K562 (cell line): Measurements from ENCODE around the gene SLC26A5. TPM values are rescaled to one million over a fixed set of nuclear protein-coding genes. Genes with fewer than 3 reads are reported as not detected.

ENCODE experiments used
- ATAC-seq: fragments of 200-7000 bp; cut with Tn5 transposase; 3 replicates; pipeline ENCODE4 v1.9.1; 2020; ENCODE audit warnings: moderate library complexity
- BruUV-seq: library from RNA; stranded (reverse); fragments of 400-500 nt; replicated peaks from 2 replicates; lab custom pipeline; 2021; lab: Mats Ljungman, UMichigan
- CTCF ChIA-PET: fragments of 300-600 bp; formaldehyde crosslinking; extraction: SDS; loops from one replicate; lab custom pipeline; 2021; ENCODE audit warnings: low intra/inter-chr PET ratio; lab: Yijun Ruan, JAX
- POLR2A ChIA-PET: fragments of 300-600, 350-650 bp; sonication (Branson Sonifier 250); formaldehyde crosslinking; extraction: SDS; loops from one replicate; lab custom pipeline; 2021; ENCODE audit warnings: antibody characterized with exemption, inconsistent platforms; lab: Yijun Ruan, JAX
- DNase-seq, 4 experiments: peaks; one replicate each; pipeline versions ENCODE4 v3.0.0 to v3.0.0-alpha.2; 2011 to 2018; ENCODE audit warnings: low spot score in 3 of 4, mixed read lengths in 3 of 4; ENCODE audit errors: extremely low read depth in 1 of 4
- FAIRE-seq: peaks from 2 replicates; lab custom pipeline; 2011; peaks lifted over from hg19 to GRCh38; lab: Jason Lieb, UNC
- H2AFZ ChIP-seq: 2 replicates; pipeline ENCODE4 v1.6.0; 2011; ENCODE audit warnings: low read depth, low read length, control low read depth, inconsistent platforms
- H3K27ac ChIP-seq: fragments of 200-600 bp; 3 replicates; pipeline ENCODE4 v1.8.0; 2011; ENCODE audit warnings: low read depth, mild to moderate bottlenecking, control low read depth, inconsistent platforms, low read length, moderate library complexity, mixed read lengths; ENCODE audit errors: extremely low read depth
- H3K27me3 ChIP-seq, 2 experiments: fragments of 300-600 bp in 1 of 2; 2 replicates in 1 of 2; 3 replicates in 1 of 2; pipeline versions ENCODE4 v1.6.0 to v1.8.0; 2011; ENCODE audit warnings: inconsistent platforms in 2 of 2, low read length in 2 of 2, mild to moderate bottlenecking in 1 of 2, mixed read lengths in 1 of 2, moderate library complexity in 1 of 2; ENCODE audit not compliant: control insufficient read depth in 2 of 2, insufficient read depth in 2 of 2
- H3K36me3 ChIP-seq: fragments of 300-600 bp; 3 replicates; pipeline ENCODE4 v1.8.0; 2011; ENCODE audit warnings: mild to moderate bottlenecking, low read length, inconsistent platforms; ENCODE audit not compliant: control insufficient read depth, insufficient read depth
- H3K4me1 ChIP-seq, 2 experiments: fragments of 200-600 bp in 1 of 2; replicated peaks in 1 of 2; 2 replicates in 1 of 2; 3 replicates in 1 of 2; pipeline versions ENCODE4 v1.5.1 to v1.8.0; 2011; ENCODE audit warnings: inconsistent platforms in 2 of 2, low read length in 2 of 2, mild to moderate bottlenecking in 1 of 2, mixed read lengths in 1 of 2, moderate library complexity in 1 of 2; ENCODE audit not compliant: control insufficient read depth in 2 of 2, insufficient read depth in 2 of 2
- H3K4me2 ChIP-seq: 2 replicates; pipeline ENCODE4 v1.6.1; 2011; ENCODE audit warnings: low read length, control low read depth, inconsistent platforms, mixed read lengths; ENCODE audit not compliant: insufficient read depth
- H3K4me3 ChIP-seq: fragments of 200-600 bp; sonication (generic), shearing (Covaris generic); 2 replicates; pipeline ENCODE4 v1.5.1; 2016; ENCODE audit warnings: control low read depth, inconsistent platforms
- H3K79me2 ChIP-seq: fragments of 200-600 bp; 3 replicates; pipeline ENCODE4 v1.8.0; 2011; ENCODE audit warnings: low read length, inconsistent platforms; ENCODE audit not compliant: control insufficient read depth, insufficient read depth
- H3K9ac ChIP-seq, 2 experiments: 2 replicates each; pipeline versions ENCODE4 v1.6.0 to v1.6.1; 2011; ENCODE audit warnings: low read depth in 2 of 2, low read length in 2 of 2, control low read depth in 1 of 2, inconsistent platforms in 1 of 2, mild to moderate bottlenecking in 1 of 2, mixed read lengths in 1 of 2; ENCODE audit not compliant: insufficient read depth in 1 of 2
- H3K9me1 ChIP-seq: one replicate; pipeline ENCODE4 v1.6.0; 2011; ENCODE audit warnings: inconsistent platforms, mild to moderate bottlenecking, low read length, moderate library complexity; ENCODE audit not compliant: control insufficient read depth, insufficient read depth
- H3K9me3 ChIP-seq: replicated peaks from 2 replicates; pipeline ENCODE4 v1.5.1; 2011; ENCODE audit warnings: low read depth, low read length, inconsistent platforms; ENCODE audit not compliant: control insufficient read depth, insufficient read depth
- H4K20me1 ChIP-seq: replicated peaks from 2 replicates; pipeline ENCODE4 v1.6.1; 2011; ENCODE audit warnings: low read length, inconsistent platforms, mixed read lengths; ENCODE audit not compliant: control insufficient read depth, insufficient read depth
- ATF3 ChIP-seq, 2 experiments: fragments of 450-650 bp in 1 of 2; sonication (generic) in 1 of 2; formaldehyde crosslinking in 1 of 2; IDR thresholded peaks in 1 of 2; conservative IDR thresholded peaks in 1 of 2; 2 replicates each; pipeline versions ENCODE4 v1.6.1 to v1.8.1; 2016 to 2023; ENCODE audit warnings: mild to moderate bottlenecking in 2 of 2, moderate library complexity in 2 of 2, inconsistent platforms in 1 of 2, missing genetic modification reagents in 1 of 2
- ATF4 ChIP-seq: fragments of 450-650 bp; formaldehyde crosslinking; IDR thresholded peaks from 2 replicates; pipeline ENCODE4 v1.4.0; 2022; ENCODE audit warnings: mild to moderate bottlenecking, moderate library complexity
- CBX2 ChIP-seq: fragments of 200-600 bp; sonication (generic); IDR thresholded peaks from one replicate; pipeline ENCODE4 v1.6.1; 2012; ENCODE audit warnings: mild to moderate bottlenecking, low read length, inconsistent platforms; ENCODE audit not compliant: insufficient read depth, poor library complexity, severe bottlenecking
- CEBPB ChIP-seq: fragments of 450-650 bp; IDR thresholded peaks from 2 replicates; pipeline ENCODE4 v1.6.1; 2016; ENCODE audit warnings: missing genetic modification characterization, missing compliant biosample characterization
- CEBPG ChIP-seq, 3 experiments: fragments of 200-800 bp in 1 of 3; sonication (Bioruptor generic) in 1 of 3; sonication (generic) in 1 of 3; formaldehyde crosslinking in 1 of 3; IDR thresholded peaks in 2 of 3; conservative IDR thresholded peaks in 1 of 3; 2 replicates each; pipeline versions ENCODE4 v1.6.1 to v1.8.0; 2016 to 2022; ENCODE audit warnings: missing compliant biosample characterization in 2 of 3, missing genetic modification characterization in 2 of 3, mild to moderate bottlenecking in 1 of 3, missing genetic modification reagents in 1 of 3
- STAT5A ChIP-seq: IDR thresholded peaks from 2 replicates; pipeline ENCODE4 v1.6.1; 2012; ENCODE audit warnings: low read length, inconsistent platforms, borderline replicate concordance
- TRIM24 ChIP-seq, 2 experiments: fragments of 450-650 bp; IDR thresholded peaks; 2 replicates each; pipeline ENCODE4 v1.6.1; 2016
- YY1 ChIP-seq, 3 experiments: IDR thresholded peaks; 2 replicates each; pipeline ENCODE4 v1.6.1; 2011; ENCODE audit warnings: low read length in 2 of 3, mild to moderate bottlenecking in 2 of 3, moderate library complexity in 2 of 3, borderline replicate concordance in 1 of 3, control low read depth in 1 of 3, low read depth in 1 of 3; ENCODE audit not compliant: insufficient read depth in 3 of 3, insufficient replicate concordance in 2 of 3, control insufficient read depth in 1 of 3, insufficient read length in 1 of 3; ENCODE audit errors: extremely low read depth in 1 of 3
- WGBS: fragments of 100-300 bp; shearing (Covaris generic); methylation state at CpG from one replicate; pipeline ENCODE4 v1.1.6; 2016; ENCODE audit warnings: low coverage, mixed read lengths; ENCODE audit not compliant: insufficient coverage; ENCODE audit errors: missing lambda C conversion rate; 5-methylcytosine and 5-hydroxymethylcytosine counted together
- in situ Hi-C: fragments of 300-500 bp; cut with MboI; formaldehyde crosslinking; loops from 4 replicates; pipeline ENCODE4 v1.15.0; 2018; ENCODE audit warnings: inconsistent platforms, mixed read lengths
- intact Hi-C: fragments of 100-400 bp; cut with micrococcal nuclease; formaldehyde crosslinking; loops from 2 replicates; pipeline ENCODE4 v1.14.2; 2022
- polyA plus RNA-seq, 8 experiments: library from polyadenylated mRNA; depleted of rRNA in 4 of 8; stranded (reverse) in 5 of 8; unstranded in 3 of 8; fragments of >200 nt; fragmentation: Nextera tagmentation in 2 of 8; fragmentation: Illumina TruSeq in 1 of 8; extraction: Ambion mirVana in 2 of 8; extraction: Trizol in 1 of 8; gene quantifications; 2 replicates each; pipeline versions ENCODE4 v1.2.1 to v1.2.3, GENCODE V29; 2011 to 2014; ENCODE audit warnings: inconsistent platforms in 1 of 8, missing spikeins in 1 of 8
- total RNA-seq, 7 experiments: library from RNA; depleted of rRNA in 6 of 7; stranded (reverse); fragments of >200 nt in 6 of 7; fragmentation: Illumina TruSeq in 2 of 7; extraction: Trizol in 2 of 7; gene quantifications; 2 replicates each; pipeline versions ENCODE4 v1.2.1 to v1.2.3, GENCODE V29; 2011 to 2021; ENCODE audit warnings: low replicate concordance in 1 of 7

SLC26A5 gene
- total and polyA plus RNA-seq, 9 of the 15 experiments (the other 6 are each of a cell fraction or from before 2014, with no cell fraction given), result not detected

GRCh38 chr7:103423467-103424179 lies 22.4 kb downstream of the SLC26A5 start:
- Histone ChIP-seq H3K27me3 (no peaks in the 10 kb centered on the region), H3K9ac (no peak overlapping the region), H3K9me1 (no peaks in the 10 kb centered on the region), H3K27ac (no peak overlapping the region), H3K79me2 (no peaks in the 10 kb centered on the region), H3K9me3 (no peaks in the 10 kb centered on the region), H3K4me2 (no peak overlapping the region), H4K20me1 (no peaks in the 10 kb centered on the region), H3K4me1 (no peaks in the 10 kb centered on the region), H3K36me3 (no peaks in the 10 kb centered on the region), H2AFZ (peak overlapping the region; percentile 56; the same call in 1 of the 2 replicates), H3K4me3 (no peak overlapping the region)
- BruUV-seq, result no TSS peak
- FAIRE-seq (no peak), DNase-seq (no peak), ATAC-seq (peak; percentile 48; the same call in 1 of the 3 replicates)
- in situ Hi-C loops, result no loop called here
- 15% methylated on average over 3 of the region's 3 CpGs for WGBS
- ChIA-PET POLR2A (interaction anchor here (0.6 to 1.1 kb wide), 2 partner anchors 8 to 1262 kb away, joined by 3 to 4 read pairs; no protein-coding TSS in a partner anchor), CTCF (no interaction called here)
- intact Hi-C loops, result no loop called here
- TF ChIP-seq ATF4 (CRISPR knock-in tag) (peak; percentile 67; the same call in 1 of the 2 replicates), CBX2 (no peak), TRIM24 (IDR thresholded peaks at IDR 0.05) (peak; percentile 14 to 43; a peak in 1 of 4 replicates), CEBPG (CRISPR knock-in tag; IDR thresholded peaks at IDR 0.05) (peak; percentile 76), CEBPG (tag; conservative IDR thresholded peaks at IDR 0.05 in 1 of 2, IDR thresholded peaks at IDR 0.05 in 1 of 2) (peak; percentile 71 to 82), STAT5A (no peak), CEBPB (tag) (peak; percentile 68), YY1 (IDR thresholded peaks at IDR 0.05; ENCODE audit: borderline replicate concordance in 1 of 3, control insufficient read depth in 1 of 3, extremely low read depth in 1 of 3, insufficient read depth in 3 of 3, insufficient read length in 1 of 3, insufficient replicate concordance in 2 of 3, low read depth in 1 of 3, low read length in 2 of 3) (peak in 1 of 3 experiments; percentile 42), ATF3 (IDR thresholded peaks at IDR 0.05) (peak; percentile 86), ATF3 (CRISPR knock-in tag; conservative IDR thresholded peaks at IDR 0.05) (no peak)
